ENCODE results near the gene RCE1.
A peak's percentile ranks its signal among the peaks of the same experiment; 100 is the strongest.

The RCE1 gene

GRCh38 chr11:66891851-66892660 lies 48.8 kb downstream of the RCE1 start:
- peak; percentile 54 for DNase-seq

- DNase-seq, result no peak
These were observed 49.7 kb downstream of the RCE1 start for GRCh38 chr11:66892911-66893310.

- no peak for DNase-seq
These were observed 50.9 kb downstream of the RCE1 start for GRCh38 chr11:66894141-66894540.
